Right renal cortex interstitium (tissue), 3 donors: ENCODE data around the gene WDR7. TPM values are rescaled to one million over a fixed set of nuclear protein-coding genes. Genes with fewer than 3 reads are reported as not detected.
"Not testable (repeated sequence)": the region's sequence is repeated elsewhere in the genome, so short reads cannot be mapped to it uniquely, and the experiment has no call there.

Experiments
- DNase-seq, 3 donors: peaks; one replicate each; pipeline ENCODE4 v3.0.0-alpha.2; 2013; ENCODE audit warnings: low read depth in 3 of 3, low spot score in 2 of 3
- polyA plus RNA-seq, 3 donors: library from polyadenylated mRNA; unstranded; fragments of 120-200 nt; gene quantifications; one replicate each; pipeline ENCODE4 v1.2.1, GENCODE V29; 2013; ENCODE audit not compliant: insufficient read length in 3 of 3

Gene WDR7
- polyA plus RNA-seq, 3 donors = 12.2 to 14.2 (median 12.5) TPM

DNA sequence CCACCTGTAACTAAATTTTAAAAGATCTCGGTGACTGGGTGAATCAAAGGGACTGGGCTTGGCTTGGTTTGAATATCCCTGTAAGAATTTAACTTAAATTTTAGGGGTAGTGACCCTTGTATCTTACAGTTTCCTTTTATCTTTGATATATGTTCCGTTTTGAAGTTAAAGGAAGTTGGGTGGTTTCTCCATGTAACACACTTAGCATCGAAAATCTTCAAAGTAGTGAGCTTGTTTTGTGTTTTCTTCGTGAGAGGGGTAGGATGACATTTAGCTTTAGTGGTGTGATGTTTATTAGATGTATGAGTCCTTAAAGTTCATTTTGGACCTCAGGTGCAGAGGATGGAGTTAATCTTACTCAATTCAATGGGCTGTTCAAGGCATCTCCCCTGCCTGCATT lies 1.6 kb downstream of the WDR7 start:
- no peak for DNase-seq

DNA sequence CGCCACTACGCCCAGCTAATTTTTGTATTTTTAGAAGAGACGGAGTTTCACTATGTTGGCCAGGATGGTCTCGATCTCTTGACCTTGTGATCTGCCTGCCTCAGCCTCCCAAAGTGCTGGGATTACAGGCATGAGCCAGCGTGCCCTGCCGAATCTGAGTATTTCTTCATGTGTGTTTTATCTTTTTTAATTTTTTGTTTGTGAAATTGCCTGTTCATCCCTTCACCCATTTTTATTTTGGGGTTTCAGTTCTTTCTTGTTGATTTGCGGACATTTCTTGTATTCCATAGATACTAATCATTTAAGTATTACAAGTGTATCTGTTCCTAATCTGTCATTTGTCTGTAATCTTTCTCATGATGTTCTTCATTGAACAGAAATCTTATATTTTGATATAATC lies 3.1 kb downstream of the WDR7 start:
- not testable (repeated sequence) for DNase-seq

DNA sequence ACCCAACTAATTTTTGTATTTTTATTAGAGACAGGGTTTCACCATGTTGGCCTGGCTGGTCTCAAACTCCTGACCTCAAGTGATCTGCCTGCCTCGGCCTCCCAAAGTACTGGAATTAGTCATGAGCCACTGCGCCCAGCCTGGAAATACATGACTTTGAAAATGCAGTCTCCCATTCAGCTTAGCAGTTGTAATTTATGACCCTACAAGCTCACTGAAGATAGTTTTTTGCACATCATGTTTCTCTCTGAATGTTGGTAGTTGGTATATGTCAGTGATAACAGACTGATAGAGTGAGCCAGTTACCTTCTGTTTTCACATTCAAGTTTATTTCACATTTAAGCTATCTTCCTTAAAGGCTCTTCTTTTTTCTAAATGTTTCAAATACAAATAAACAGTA lies 7.1 kb downstream of the WDR7 start:
- DNase-seq = no peak

DNA sequence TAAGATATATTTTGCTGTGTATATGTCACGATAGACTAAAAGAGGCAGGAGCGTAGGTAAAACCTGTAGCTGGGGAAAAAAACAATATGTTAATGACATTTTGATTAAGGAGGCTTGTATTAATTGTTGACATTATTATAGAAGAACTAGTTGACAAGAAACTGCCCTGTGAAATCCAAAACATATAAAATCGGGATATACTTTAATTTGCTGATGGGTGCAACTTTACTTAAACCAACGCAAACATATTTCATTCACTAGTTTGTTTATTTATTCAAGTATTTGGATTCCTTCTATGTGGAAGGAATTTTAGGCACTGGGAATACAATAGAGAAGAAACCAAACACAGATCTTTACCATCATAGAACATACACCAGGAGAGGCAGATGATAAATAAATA lies 8.0 kb downstream of the WDR7 start:
- DNase-seq = no peak

DNA sequence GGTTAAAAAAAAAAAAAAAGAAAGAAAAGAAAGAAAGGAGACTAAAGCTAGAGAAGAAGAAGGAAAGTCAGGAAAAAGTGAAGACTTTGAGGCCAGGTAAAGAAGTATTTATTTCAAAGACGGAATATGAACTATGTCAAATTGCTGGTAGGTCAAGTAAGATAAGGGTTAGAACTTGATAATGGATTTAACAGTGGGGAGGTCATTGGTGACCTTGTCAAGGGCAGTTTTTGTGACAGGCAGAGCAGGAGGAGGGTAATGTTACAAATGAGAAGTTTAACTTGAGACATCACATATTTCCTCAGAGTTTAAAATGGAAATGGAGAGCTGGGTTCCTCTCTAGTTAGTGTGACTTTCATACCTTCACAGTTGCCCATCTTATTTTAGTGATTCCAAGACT lies 9.5 kb downstream of the WDR7 start:
- DNase-seq = no peak

DNA sequence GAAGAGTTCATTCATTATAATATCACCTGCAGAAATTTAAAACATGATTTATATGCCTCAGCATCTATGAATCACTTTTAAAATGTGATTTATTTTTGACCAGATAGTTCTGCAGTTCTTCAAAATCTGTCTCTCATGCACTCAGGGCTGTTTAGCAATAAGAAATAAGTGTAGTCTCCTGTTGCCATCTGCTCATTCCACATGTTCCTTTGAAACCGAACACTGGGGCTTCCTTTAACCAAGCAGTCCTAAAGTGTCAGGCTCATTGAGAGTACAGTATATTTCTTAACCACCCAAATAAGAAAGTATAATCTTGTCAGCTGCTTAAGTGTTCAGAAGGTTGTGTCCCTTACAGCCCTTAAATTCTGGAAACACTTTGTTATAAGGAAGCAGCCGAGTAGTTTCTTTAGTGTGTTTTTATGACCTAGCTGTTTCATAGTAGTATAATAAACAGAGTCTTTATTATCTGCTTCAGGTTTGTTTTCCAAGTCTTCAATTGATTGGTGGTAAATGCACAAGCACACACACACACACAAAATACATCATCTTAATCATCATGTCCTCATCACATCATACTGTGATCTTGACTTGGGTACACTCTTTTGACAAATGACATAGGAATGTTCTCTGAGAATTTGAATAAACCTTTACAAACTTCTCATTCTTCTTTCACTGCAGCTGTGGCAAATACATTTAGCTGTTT lies 10.4 kb downstream of the WDR7 start:
- no peak for DNase-seq

DNA sequence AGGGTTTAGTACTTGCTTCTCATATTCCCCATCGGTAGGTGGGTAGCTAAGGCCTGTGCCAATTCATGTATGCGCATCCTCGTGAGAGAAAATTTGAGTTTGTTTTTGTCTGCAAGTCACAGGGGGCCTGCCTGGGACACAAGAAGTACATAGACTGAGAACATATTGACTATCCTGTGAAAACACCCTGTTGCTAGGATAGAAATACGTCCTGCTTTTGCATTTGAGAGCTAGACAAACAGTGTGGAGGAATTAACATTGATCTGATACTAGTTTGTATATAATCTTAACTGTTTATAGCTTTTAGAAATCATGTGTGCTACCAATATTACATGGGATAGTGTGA lies 10.9 kb downstream of the WDR7 start:
- DNase-seq = no peak

DNA sequence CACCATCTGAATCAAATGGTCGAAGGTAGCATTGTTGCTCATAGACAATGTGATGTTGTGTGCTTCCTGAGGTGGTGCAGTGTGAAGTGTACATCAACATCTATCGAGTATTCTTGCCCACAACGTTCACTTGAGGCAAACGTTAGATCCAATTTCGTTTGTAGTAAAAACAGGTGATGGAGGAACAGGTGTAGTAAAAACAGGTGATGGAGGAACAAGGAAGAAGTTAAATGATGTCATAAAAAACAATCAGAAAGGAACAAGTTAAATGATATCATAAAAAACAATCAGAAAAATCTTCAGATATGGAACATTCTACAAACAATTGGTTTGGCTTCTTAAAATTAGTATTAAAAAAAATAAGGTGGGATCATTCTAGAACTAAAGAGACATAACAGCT lies 11.3 kb downstream of the WDR7 start:
- no peak for DNase-seq

DNA sequence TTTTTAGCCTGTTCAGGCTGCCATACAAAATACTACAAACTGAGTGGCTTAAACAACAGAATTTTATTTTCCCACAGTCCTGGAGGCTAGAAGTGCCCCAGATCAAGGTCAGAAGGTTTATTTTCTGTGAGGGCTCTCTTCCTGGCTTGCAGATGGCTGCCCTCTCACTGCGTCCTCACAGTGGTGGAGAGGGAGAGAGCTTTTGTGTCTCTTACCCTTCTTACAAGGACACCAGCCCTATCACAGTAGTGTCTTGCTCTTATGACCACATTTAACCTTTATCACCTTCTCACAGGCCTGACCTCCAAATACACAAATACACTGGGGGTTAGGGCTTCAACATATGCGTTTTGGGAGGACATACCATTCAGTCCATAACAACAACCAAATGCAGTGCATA lies 11.7 kb downstream of the WDR7 start:
- no peak for DNase-seq

DNA sequence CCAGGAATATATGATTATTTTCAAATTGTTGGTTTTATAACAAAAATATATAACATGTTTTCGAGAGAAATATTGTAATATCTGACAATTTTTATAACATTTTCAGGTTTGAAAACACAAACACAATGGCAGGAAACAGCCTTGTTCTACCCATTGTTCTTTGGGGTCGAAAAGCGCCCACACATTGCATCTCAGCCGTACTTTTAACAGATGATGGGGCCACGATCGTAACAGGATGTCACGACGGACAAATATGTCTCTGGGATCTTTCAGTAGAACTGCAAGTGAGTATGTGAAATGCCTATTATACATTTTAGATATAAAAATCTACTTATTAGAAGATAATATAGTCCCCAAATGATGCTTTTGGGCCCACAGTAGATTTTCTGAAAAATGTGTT lies 21.2 kb downstream of the WDR7 start:
- no peak for DNase-seq

DNA sequence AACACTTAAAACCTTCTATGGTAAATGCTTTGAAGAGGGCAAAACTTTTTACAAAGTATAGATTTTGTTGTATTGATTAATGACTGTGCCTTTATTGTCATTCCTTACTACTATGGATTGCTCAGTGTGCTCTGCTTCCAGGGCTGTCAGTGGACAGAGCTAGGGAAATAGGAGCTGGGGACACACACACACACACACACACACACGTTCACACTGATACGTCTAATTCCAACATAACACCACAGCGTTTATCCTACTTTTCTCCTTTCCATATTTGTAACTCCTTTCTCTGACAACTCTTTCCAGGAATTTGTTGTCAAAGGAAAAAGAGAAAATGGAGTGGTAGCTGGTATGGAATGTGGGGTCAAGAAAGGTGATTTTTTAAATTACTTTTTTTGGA lies 21.8 kb downstream of the WDR7 start:
- DNase-seq = no peak

DNA sequence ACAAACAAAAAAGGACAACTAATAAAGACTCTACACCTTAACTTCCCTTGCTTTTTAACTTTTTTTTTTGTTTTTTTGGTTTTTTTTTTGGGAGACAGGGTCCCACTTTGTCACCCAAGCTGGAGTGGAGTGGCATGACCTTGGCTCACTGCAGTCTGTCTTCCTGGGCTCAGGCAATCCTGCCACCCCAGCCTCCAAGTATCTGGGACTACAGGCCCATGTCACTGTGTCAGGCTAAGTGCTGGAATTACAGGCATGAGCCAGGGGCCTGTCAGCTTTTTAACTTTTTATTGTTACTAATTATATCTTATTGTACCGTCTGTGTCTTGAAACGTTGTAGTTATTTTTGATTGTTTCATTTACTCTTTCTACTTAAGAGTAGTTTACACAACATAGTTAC lies 25.5 kb downstream of the WDR7 start:
- DNase-seq = no peak

DNA sequence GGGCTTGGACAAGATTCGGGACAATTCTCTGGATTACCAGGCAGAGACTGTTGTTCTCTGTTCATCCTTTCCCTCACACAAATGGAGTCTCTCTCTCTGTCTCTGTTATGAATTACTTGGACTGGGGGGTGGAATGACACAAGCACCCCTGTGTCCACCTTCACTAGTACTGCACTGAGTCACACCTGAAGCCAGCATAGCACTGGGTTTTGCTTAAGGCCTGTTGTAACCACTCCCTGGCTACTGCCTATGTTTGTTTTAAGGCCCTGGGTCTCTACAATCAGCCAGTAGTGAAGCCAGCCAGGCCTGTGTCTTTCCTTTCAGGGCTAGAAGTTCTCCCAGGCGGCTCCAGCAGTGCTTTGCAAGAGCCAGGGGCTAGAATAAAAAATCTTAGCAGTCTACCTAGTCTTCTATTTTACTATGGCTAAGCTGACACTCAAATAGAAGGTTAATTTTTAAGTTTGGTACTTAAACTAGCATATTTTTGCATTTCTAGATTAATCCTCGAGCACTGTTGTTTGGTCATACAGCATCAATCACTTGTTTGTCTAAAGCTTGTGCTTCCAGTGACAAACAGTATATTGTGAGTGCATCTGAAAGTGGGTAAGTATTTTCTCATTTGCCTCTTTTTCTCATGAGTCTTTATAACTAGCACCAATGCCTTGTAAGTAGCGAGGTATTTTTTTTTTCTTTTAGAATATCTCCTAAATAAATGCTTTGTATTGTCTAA lies 27.8 kb downstream of the WDR7 start:
- DNase-seq = no peak

DNA sequence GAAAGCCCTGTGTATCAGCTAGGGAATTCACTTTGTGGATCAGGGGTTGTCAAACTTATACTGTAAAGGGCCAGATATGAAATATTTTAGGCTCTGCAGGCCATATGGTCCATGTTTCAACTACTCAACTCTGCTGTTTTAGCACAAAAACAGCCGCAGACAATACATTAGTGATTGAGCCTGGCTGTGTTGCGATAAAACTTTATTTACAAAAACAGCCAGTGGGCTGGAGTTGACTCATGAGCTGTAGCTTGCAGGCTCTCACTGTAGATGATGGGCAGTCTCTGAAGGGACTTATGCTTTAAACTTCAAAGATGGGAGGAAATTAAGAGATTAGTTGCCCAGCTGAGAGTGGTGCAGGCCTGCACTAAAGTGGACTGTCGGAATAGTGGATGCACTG lies 33.1 kb downstream of the WDR7 start:
- no peak for DNase-seq

DNA sequence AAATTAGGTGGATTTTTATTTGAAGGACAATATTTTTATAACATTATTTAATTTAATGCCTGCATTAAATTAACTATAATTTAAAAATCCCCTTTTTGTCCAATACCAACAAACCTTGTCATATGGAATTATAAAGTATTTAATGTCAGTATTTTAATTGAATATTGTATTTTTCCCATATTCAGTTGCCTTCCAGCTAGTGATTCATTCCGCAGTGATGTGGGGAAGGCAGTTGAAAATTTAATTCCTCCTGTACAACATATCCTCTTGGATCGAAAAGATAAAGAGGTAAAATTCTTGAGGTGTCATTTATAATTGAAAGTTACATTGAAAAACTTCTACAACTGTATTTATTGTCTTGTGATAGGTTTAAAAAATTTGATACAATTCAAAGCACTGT lies 40.4 kb downstream of the WDR7 start:
- DNase-seq = no peak

DNA sequence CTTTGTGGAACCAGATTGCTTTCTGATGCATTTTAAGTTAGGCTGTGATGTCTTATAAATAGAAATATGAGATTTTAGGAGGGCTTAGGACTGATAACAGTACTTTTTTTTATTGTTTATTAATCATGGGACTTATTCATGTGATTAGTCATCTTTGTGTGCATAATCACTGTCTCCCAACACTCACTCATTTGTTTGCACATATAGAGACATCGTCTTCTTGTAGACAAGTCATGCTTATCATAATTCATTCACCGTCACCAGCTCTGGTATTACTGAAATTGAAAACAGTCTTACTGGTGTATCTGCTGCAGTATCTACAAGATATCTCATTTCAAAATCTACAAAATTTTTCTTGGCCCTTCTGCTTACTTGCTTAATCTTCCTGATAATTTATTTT lies 45.8 kb downstream of the WDR7 start:
- DNase-seq = no peak

DNA sequence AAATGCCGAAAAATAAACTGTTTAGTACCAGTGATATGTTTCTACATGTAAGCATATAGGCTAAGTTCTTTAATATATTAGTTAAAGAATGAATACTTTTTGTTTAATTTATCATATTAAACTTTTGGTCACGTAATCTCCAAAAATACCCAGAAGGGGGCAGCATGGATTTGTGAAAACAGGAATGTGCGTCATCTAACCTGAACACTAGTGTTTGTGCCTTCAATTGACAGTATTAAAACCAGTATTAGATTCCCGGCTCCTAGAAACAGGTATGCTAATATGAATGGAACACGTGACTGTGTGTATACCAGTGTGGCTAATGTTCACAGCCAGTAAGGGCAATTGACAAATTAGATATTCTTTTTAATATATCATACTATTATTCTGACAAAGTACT lies 51.8 kb downstream of the WDR7 start:
- peak in 1 of 3 donors; percentile 16 for DNase-seq

DNA sequence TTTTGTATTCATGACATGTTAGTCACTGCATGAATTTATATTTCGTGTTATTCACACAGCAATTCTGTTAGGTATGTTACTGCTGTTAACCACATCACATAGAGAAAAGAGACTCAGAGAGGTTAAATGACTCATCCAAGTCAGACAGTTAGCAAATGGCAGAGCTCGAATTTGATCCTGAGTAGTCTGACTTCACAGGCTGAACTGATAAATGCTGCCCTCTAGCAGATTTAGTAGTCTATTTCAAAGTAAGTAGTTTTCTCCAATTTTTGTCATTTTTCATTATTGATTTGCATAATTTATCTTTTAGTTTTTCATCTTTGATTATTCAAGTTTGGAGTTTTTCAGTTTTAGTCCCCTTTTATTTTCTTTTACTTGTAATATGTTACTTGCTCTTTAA lies 58.3 kb downstream of the WDR7 start:
- DNase-seq = no peak

DNA sequence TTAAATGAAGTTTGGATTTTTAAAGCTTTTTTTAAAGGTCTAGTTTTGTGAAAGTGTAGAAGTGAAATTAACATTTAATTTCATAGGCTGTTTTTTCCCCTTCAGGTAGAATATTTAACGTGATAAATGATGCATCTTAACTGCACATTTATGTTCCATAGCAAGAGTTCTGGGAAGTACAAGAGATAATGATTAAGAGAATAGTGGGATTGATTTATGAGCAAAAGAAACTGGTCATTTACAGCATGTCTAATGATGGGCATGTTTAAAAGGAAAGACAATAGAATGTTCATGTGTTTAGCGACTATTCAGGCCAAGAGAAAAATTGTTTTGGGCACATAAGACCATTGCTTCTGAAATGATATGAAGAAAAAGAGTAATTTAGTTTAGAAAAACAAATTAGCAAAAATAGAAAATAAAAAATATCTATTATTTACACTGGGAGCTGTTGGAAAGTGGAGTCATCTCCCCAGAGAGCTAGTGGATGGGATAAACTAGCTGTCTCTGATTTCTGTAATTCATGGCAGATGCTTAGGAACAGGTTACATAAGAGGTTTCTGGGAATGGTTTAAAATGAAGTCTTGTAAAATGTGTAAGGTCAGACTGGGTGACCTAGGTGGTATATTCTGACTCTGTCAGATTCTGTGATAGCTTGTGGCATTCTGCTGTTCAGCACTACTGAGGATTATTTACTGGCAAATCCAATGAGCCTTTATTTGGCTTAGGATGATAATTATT lies 60.7 kb downstream of the WDR7 start:
- DNase-seq = no peak

DNA sequence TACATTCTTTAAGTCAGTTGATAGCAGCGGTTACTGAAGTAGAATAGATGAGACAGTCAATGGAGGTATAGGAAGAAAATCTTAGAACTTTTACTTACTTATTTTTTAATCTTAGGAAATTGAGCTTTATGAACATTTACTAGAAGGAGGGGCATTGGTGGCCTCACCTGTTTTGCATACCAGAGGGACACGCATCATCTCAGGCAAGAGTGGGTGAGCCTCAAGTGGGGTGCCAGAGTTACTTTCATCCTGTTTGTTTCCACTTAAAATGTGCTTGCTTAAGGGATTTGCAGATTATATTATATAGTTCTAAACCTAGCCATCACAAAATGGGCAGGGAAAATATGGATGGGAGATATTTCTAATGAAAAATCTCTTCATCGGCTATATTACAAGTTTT lies 61.6 kb downstream of the WDR7 start:
- DNase-seq = no peak

DNA sequence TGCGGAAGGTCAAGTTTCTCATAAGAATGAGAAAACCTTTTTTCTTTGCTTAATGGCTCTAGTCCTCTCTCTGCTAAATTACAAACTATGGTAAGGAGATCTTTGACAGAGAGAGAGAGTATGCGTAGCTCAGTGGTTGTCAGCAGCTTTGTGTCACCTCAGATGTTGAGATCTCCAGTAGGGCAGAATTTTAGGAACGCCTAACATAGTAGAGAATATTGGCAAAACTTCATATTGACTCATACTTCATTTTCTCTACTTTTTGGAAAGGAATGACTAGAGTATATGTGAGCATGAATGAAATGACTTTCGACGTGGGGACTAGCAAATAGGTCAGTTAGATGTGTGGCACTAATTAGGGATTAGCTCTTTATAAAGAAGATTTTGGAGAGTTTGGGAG lies 64.0 kb downstream of the WDR7 start:
- DNase-seq = no peak

DNA sequence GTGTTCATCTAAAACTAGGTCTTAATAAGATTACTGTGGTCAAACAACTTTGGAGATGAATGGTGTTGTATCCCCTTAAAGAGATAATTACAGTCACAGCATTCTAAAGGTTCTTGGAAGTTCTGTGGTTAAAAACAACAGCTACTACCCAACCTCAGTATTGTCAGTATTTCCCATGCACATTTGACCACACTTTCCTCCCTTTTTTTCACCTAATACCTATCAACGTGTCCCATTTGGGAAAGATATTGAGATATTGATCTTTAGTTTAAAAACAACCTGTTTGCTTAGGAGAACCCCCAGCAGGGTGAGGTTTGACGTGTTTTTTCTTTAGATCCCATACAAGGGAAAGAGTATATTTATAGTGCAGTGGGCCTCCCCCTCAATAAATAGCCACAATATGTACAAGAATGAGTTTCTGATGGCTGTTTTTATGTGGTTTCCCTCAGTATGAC lies 65.6 kb downstream of the WDR7 start:
- no peak for DNase-seq
